Inflammatory macrophage treated with lipopolysaccharide for 1 hour (primary cell): ENCODE measurements around the gene KLF7.

Source experiments
- DNase-seq, 2 donors: peaks; one replicate each; pipeline ENCODE4 v3.0.0-alpha.2; 2020 to 2022

The KLF7 gene

GRCh38 chr2:207166349-207167098, 776 bp upstream of the KLF7 start:
- DNase-seq, result peak; percentile 68 to 75

- peak; percentile 99 for DNase-seq
These were observed 246 bp upstream of the KLF7 start for GRCh38 chr2:207166039-207166348.

GRCh38 chr2:207164006-207164831, 1.5 kb downstream of the KLF7 start:
- peak; percentile 86 to 94 for DNase-seq

- no peak for DNase-seq
These were observed 2.1 kb downstream of the KLF7 start for GRCh38 chr2:207163756-207164005.

GRCh38 chr2:207163053-207163755, 2.5 kb downstream of the KLF7 start:
- DNase-seq, result peak in 1 of 2 donors; percentile 42

GRCh38 chr2:207162316-207162715, 3.4 kb downstream of the KLF7 start:
- DNase-seq, result no peak

- no peak for DNase-seq
These were observed 4.3 kb downstream of the KLF7 start for GRCh38 chr2:207161247-207162123.

- no peak for DNase-seq
These were observed 5.6 kb downstream of the KLF7 start for GRCh38 chr2:207160115-207160514.

GRCh38 chr2:207159002-207159401, 6.7 kb downstream of the KLF7 start:
- DNase-seq, result no peak

GRCh38 chr2:207157731-207158130, 8.0 kb downstream of the KLF7 start:
- peak in 1 of 2 donors; percentile 45 for DNase-seq

GRCh38 chr2:207157162-207157481, 8.6 kb downstream of the KLF7 start:
- DNase-seq, result no peak

- DNase-seq, result no peak
These were observed 9.1 kb downstream of the KLF7 start for GRCh38 chr2:207156451-207157161.

- no peak for DNase-seq
These were observed 10.0 kb downstream of the KLF7 start for GRCh38 chr2:207155516-207156444.

- DNase-seq, result no peak
These were observed 10.9 kb downstream of the KLF7 start for GRCh38 chr2:207154556-207155510.

GRCh38 chr2:207153266-207153975, 12.3 kb downstream of the KLF7 start:
- no peak for DNase-seq

GRCh38 chr2:207151048-207151447, 14.7 kb downstream of the KLF7 start:
- no peak for DNase-seq

- DNase-seq, result peak in 1 of 2 donors; percentile 38
These were observed 15.5 kb downstream of the KLF7 start for GRCh38 chr2:207150284-207150683.

GRCh38 chr2:207149249-207150213, 16.2 kb downstream of the KLF7 start:
- DNase-seq, result no peak
